HG03135 (cell line): ENCODE results near the gene MXI1.

Source experiments
- ATAC-seq: cut with Tn5 transposase; IDR thresholded peaks from one replicate; pipeline ENCODE4 v1.9.1; 2021; ENCODE audit warnings: mild to moderate bottlenecking, moderate library complexity; ENCODE audit not compliant: unreplicated experiment

The MXI1 gene

DNA sequence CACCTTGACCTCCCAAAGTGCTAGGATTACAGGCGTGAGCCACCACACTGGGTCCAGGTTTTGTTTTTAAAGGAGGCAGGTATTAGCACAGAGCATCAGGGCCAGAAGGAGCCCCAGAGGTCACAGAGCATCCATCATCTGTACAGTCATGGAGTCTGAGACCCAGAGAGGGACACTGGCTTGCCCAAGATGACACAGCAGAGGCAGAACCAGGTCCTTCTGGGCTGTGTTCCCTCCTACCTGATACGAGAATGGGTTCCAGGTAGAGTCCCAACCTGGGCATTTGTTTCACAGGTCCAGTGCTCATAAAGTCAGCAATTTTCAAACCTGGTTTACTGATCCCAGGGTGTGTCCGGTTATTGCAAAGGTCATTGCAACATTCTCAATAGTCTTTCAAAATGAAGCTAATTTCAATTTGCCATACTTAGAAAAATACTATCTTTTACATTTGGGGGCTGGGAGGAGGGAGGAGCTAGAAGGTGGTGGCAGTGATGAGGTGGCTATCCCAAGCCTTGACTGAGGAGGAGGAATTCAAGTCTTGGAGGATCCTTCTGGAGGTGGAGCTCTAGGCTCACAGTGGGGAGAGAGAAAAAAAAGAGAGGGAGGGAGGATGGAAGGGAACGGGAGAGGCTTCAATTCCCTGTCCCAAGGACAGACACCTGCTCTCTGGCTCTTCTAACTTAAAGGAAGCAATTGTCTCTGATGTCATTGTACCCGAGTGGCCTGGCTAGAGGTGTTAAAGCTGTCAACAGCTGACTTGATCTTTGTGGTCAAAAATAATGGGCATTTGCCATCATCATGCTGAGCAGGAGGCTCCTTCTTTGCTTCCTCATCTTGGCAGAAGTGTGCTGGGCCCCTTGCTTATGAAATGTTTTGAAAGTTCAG lies 8.1 kb downstream of the MXI1 start:
- ATAC-seq, result no peak

DNA sequence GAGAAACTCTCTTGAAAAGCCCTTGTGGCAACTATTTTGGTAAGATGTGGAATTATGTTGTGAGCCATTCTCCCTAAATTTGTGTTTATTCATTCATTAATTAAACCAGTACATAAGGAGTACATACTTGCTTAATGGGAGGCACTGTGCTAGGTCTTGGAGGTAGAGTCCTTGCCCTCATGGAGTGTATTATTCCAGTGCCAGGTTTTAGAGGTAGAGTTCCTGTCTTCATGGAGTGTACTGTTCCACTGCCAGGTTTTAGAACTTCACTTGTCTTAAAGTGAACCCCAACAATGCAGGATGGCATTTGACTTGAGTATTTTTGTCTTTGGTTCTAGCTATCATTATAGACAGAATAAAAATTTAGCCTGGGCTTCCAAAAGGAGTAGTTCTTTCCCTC lies 8.8 kb downstream of the MXI1 start:
- ATAC-seq, result no peak

DNA sequence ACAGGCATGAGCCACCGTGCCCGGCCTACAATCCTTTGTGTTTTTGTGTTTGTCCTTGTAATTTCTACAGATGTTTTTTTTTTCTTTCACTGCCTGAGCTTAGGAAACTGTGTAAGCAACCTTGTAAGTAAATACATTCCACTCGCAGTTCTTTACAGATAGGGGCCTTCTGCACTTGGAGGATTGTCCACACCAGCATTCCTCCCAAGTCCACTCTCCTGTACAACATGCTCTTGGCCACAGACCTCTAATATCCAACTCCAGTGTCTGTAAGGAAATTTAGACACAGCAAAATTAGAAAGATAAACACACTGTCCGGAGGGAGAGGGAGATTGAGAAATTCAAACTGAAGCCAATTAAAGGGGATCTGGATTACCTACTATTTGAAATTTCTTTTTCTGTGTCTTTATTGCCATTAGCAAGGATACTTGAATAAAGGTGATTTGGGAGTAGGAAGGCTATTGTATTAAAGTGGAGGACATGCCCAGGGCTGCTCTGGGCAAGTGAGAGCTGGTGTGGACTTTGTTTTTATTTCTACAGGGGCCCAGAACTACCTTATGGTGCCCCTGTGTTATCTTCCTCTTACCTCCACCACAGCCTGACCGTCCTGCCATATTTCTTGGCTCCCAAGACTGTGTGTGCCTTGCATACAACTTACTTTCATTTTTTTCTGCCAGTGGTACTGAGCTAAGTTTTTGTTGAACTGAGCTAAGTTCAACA lies 9.7 kb downstream of the MXI1 start:
- no peak for ATAC-seq

DNA sequence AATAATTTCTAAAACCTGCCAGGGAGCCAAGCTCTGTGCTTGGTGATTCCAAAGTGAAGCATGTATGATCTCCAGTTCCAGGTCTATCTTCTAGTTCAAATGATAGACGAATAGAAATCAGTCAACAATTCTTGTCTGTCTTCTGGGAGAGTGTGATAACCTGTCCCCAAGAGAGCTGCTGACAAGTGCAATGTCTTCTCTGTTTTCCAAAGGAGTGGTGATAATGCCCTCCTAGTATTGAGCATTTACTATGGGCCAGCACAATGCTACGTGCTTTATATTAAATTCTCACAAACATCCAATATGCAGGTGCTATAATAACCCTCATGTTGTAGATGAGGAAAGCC lies 10.2 kb downstream of the MXI1 start:
- ATAC-seq, result no peak

DNA sequence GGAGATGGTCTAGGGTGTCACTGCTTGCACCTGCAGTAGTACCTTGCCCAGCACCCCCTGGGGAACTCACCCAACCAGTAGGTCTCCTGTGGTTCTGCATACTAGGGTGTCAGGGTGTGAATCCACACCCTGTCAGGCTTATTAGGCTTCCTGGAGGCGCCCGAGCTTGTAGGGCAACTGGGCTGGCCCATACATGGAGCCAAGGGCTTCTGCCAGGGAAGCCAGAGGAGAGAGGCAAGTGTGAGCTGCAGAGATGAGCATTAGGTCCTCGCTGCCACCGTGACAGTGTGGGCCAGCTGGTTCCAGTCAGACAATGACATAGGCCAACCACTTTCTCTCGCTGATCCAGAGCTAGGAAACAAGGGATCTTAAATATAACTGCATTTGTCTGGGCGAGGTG lies 11.2 kb downstream of the MXI1 start:
- ATAC-seq, result no peak

DNA sequence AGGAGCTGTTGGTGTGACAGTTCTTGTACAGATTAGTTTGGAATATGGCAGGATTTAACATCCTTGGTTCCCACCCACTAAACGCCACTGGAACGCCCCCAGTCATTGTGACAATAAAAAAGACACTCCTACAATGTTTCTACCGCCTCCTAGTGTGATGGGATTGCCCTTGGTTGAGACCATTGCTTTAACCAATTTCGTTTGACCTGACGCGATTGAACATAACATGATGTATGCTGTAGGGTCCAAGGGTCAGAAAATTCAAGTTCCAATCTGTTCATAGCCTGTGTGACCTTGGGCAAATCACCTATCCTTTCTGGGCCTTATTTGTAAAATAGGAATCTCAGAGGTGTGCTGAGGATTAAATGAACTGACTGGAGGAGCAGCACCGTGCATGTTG lies 12.5 kb downstream of the MXI1 start:
- no peak for ATAC-seq

DNA sequence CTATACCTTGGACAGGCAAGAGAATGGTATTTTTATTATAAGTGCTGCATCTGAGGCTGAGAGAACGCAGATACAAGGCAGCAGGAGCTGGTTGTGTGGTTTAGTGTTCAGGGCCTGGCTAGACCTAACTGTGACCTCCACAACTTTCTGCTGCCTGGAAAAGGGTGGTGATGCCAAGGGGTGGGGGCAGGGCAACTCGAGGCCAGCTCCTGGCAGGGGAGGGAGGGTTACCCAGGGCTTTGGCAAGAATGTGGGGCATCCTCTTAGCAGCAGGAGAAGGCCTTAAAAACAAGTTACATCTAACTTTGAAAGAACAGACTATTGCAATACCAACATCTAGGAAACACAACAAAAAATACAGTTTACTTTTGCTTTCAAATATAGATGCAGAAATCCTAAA lies 13.0 kb downstream of the MXI1 start:
- no peak for ATAC-seq

DNA sequence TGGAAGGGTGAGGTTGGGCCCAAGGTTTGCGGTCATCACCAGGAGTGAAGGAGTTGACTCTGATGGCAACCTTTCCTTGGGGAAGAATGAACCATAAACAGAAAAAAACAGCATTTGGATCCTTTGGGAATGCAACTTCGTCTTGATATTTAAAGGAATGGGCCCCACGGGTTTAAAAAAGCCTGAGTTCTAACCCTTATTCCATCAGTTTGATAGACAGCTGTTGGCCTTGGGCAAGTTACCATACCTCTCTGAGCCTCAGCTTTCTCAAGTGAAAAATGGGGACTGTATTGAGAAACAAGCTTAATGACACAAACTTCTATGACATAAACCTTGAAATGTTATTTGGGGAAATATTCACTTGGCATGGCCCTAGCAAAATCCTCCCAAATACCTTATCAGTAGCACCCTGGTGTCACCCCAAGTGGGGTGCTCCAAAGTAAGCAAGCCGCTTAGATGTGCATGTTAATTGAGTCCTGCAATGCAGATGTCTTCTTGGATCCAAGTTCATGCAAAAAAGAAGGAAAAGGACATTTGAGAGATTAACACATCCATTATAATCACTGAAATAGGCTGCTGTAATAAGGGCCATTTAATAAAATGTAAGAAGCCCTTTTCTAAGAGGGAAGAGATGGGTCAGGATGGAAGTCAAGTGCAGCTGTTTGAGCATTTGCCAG lies 13.8 kb downstream of the MXI1 start:
- ATAC-seq, result no peak

DNA sequence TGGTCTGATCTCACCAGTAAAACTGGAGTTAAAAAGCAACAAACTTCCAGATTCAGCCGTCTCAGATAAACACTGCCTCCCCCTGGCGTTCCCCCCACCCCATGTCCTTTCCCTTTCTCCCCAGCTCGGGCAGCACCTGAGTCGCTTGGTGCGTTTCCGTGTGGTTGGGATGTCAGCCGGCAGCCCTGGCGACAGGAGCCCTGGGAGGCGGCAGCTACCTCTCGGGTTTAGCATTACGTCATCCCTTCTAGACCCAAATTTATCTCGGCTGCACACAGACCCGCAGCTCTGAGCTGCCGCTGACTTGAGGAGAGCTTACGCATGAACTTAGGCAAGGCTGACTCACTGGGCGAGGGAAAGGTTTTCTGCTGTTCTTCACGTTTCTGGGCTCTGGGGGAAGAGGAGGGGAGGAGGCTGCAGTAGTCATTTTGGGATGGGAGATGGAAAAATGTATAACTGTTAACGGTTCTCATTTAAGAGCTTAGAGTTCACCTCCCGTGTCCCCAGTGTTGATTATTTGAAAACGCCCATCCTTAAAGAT lies 14.4 kb downstream of the MXI1 start:
- peak; percentile 46 for ATAC-seq

DNA sequence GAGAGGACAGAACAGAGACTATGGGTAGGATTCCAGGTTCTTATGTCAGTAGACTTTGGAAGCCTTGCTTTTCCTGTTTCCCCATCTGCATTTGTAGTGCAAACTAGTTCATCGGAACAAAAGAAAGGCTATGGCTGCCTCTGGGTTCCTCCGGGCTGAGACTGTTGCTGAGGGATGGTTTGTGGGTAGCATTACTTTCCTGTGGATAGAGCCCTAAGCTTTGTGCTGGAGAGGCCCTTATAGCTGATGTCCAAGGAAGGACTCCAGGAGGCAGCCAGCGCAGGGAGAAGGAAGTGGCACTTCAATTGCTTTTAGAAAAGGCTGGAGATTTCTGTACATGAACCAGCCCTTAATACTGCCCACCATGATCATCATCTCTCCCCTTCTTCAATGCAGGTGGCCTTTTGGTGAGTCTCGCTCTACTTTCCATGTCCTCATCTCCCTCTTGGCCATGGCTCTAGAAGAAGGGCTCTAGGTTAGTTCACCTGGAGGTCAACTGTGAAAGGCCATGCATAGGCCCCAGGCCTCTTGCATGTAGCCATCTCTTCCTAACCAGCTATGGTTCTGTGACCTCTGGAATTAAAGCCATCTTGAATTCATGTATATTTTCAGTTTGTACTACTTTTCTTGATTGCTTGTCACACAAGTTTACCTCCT lies 15.4 kb downstream of the MXI1 start:
- no peak for ATAC-seq

DNA sequence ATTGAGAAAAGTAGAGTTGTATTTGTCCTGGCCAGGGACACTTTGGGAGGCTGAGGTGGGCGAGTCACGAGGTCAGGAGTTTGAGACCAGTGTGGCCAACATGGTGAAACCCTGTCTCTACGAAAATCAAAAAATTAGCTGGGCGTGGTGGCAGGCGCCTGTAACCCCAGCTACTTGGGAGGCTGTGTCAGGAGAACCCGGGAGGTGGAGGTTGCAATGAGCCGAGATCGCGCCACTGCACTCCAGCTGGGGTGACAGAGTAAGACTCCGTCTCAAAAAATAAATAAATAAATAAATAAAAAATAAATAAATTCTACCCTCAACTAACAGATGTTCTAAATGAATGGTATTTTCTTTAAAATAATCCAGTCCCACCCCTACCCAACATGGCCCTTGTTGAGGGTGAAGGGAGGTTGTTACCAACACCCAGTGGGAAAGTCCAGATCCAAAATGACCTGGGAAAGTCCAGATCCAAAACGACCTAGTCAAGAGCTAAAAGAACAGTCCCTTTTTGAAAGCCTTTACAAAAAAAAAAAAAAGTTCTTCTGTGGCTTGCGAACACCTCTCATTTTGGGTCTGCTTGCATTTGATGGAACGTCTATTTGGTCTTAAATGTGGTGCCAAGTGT lies 16.0 kb downstream of the MXI1 start:
- no peak for ATAC-seq

DNA sequence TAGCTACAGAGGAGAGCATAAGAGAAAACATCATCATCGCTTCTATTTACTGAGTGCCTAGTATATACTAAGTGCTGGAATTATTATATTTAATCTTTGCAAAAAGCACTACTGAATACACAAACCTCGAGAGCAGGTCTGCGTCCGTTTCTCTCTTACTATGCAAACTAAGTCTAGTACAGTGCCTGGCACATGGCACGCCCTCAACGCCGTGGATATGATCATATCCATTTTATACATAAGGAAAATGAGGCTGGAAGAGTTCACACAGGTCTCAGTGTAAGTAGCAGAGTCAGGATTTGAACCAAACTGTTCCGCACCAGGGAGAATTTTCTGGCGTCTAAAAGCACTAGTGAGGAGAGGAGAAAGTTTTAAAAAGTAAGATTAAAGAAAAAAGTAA lies 17.6 kb downstream of the MXI1 start:
- ATAC-seq, result no peak

DNA sequence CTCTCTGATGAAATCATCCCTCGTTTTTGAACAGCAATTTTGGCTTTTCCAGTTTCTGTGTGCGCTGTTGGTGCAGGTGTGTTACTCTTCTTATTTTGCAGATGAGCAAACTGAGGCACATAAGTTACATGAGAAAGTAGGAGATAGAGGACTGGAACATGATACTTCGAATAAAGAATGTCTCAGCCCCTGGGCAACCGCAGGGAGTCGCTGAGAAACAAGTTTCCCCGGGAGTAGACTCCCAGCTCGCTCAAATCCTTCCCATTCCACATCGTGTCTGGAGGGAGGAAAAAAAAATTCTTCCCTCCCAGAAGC lies 18.0 kb downstream of the MXI1 start:
- ATAC-seq, result peak; percentile 8

DNA sequence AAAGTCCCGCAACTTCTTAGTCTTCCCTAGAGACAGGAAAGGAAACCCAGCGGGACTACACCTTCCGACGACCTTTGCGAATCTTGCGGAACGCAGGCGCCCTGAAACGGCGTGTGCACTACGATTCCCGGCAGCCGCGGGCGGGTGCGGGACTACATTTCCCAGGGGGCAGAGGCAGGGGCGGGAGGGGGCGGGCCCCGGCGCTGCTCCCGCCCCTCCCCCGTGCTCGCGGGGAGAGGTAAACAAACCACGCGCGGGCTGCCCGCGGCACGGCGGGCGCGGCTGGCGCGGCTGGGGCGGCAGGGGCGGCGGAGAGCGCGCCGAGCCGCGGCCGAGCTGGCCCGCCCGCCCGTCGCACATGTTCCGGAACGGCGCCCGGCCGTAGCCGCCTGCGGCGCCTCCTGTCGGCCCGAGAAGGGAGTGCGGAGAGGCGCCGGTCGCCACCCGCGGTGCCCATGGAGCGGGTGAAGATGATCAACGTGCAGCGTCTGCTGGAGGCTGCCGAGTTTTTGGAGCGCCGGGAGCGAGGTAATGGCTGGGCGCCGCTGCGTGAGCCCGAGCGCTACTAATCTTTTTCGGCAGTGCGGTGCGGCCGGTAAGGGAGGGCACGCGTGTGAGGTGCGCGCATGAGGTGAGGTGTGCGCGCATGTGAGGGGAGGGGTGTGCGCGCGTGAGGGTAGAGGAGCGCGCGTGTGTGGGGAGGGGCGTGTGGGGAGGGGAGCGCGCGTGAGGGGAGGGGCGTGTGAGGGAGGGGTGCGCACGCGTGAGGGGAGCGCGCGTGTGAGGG lies 18.5 kb downstream of the MXI1 start:
- peak; percentile 71 for ATAC-seq

DNA sequence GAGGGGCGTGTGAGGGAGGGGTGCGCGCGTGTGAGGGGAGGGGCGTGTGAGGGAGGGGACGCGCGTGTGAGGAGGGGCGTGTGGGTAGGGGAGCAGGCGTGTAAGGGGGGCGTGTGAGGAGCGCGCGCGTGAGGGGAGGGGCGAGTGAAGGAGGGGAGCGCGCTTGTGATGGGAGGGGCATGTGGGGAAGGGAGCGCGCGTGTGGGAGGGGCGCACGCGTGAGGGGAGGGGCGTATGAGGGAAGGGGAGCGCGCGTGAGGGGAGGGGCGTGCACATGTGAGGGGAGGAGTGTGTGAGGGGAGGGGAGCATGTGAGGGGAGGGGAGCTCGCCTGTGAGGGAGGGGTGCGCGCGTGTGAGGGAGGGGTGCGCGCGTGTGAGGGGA lies 19.1 kb downstream of the MXI1 start:
- ATAC-seq, result no peak

DNA sequence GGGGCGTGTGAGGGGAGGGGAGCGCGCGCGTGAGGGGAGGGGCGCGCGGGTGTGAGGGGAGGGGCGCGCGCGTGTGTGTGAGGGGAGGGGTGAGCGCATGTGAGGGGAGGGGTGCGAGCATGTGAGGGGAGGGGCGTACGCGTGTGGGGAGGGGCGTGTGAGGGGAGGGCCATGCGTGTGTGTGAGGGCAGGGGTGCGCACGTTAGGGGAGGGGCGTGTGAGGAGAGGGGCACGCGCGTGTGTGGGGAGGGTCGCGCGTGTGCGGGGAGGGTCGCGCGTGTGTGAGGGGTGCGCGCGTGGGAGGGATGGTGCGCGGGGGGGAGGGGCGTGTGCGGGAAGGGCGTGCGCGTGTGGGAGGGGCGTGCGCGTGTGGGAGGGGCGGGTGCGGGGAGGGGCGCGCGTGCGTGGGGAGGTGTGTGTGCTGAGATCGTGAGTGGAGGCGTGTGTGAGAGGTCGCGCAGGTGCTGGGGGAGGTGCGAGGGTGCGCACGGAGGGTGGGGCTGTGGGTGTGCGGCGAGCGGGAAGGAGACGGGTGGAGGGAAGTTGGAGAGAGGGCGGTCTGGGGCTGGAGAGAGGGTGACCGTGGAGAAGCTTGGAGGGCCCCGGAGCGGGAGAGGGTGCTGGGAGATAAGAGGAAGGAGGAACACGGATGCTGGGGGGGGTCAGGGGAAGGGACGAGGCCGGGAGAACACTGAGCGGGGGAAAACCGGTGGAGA lies 19.7 kb downstream of the MXI1 start:
- ATAC-seq, result no peak

DNA sequence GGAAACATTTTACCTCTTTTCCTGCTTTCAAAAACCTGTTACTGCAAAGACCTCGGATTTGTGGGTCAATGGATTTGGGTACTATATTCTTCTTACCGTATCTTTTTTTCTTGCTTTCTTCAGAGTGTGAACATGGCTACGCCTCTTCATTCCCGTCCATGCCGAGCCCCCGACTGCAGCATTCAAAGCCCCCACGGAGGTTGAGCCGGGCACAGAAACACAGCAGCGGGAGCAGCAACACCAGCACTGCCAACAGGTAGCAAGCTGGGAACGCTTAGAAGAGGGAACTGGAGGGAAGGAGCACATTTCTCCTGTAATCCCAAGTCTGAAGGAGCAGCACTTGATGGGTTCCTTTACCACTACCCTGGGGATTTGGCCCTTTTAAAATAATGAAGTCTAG lies 20.7 kb downstream of the MXI1 start:
- no peak for ATAC-seq

DNA sequence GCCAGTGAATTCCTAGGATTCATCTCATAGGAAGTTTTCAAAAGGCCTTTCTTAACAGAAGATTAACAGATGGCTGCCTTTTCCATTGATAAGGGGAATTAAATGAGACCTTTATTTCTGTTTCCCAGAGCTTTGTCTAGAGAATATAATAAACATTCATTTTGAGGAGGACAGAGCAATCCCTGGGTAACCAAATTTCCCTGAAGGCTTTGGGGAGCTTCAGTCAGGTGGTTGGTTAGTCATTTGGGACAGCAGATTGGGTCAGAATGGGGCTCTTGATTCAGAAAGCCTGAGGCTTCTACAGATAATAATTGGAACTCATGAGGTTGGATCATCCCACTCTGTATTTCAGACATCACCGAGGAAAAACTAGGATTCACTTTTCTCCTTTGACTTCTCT lies 21.8 kb downstream of the MXI1 start:
- no peak for ATAC-seq

DNA sequence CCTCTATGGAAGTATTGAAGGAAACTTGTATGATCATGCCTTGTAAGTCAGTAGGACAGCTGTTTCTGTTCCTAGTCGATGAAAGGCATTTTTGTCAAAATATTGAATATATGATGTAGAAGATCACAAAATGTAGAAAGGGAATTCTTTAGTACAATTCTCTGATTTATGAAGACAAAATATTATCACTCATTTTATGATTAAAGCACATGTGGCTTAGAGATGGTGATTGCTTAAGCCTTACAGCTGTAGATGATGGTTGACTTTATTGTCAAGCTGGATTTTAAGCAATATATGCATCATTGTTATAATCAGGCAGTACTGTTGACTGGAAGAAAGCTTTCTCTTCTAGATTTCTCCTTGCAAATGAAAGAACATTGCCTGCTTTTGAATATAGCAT lies 26.4 kb downstream of the MXI1 start:
- ATAC-seq, result no peak
